PFSK-1 (cell line): Measurements from ENCODE around the gene SEPTIN1.

Experiments
- FOXP2 ChIP-seq: optimal IDR thresholded peaks from 2 replicates; pipeline ENCODE3; 2011; ENCODE audit warnings: borderline replicate concordance, control low read depth, inconsistent platforms; ENCODE audit not compliant: insufficient read depth; ENCODE audit errors: extremely low read length, extremely low read depth
- POLR2AphosphoS5 ChIP-seq: IDR thresholded peaks from 2 replicates; pipeline ENCODE4 v1.6.1; 2012; ENCODE audit warnings: low read depth, mild to moderate bottlenecking, control low read depth, low read length, moderate library complexity
- REST ChIP-seq, 2 experiments: IDR thresholded peaks; 2 replicates each; pipeline versions ENCODE4 v1.6.1 to v1.8.0; 2011 to 2012; ENCODE audit warnings: low read depth in 2 of 2, low read length in 2 of 2, control low read depth in 1 of 2, inconsistent platforms in 1 of 2, mild to moderate bottlenecking in 1 of 2, moderate library complexity in 1 of 2; ENCODE audit not compliant: insufficient read depth in 1 of 2
- SIN3A ChIP-seq: IDR thresholded peaks from 2 replicates; pipeline ENCODE4 v1.6.1; 2012; ENCODE audit warnings: mild to moderate bottlenecking, low read length, moderate library complexity, borderline replicate concordance; ENCODE audit not compliant: insufficient read depth
- TAF1 ChIP-seq: IDR thresholded peaks from 2 replicates; pipeline ENCODE4 v1.6.1; 2012; ENCODE audit warnings: low read length, control low read depth, borderline replicate concordance; ENCODE audit not compliant: insufficient read depth

The SEPTIN1 gene

DNA sequence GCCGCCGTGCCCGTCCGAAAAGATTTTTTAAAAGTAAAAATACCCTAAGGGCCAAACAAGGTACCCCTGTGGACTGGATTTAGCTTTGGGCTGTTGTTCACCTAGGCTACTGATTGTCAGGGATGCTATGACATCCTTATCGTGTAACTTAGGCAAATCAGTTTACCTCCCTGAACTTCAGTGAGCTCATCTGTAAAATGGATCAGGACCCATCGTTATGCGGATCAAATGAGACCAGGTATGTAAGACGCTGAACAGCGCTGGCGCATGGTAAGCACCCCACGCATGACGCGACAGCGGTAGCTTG, 24.4 kb upstream of the SEPTIN1 start:
- no peak for TF ChIP-seq TAF1
- TF ChIP-seq FOXP2 = no peak
- TF ChIP-seq SIN3A = no peak
- no peak for TF ChIP-seq POLR2AphosphoS5
- TF ChIP-seq REST (IDR thresholded peaks at IDR 0.05; ENCODE audit: insufficient read depth in 1 of 2, low read depth in 2 of 2, low read length in 2 of 2) = no peak

- TF ChIP-seq REST (IDR thresholded peaks at IDR 0.05; ENCODE audit: insufficient read depth in 1 of 2, low read depth in 2 of 2, low read length in 2 of 2) = no peak
- TF ChIP-seq TAF1 = no peak
- no peak for TF ChIP-seq POLR2AphosphoS5
- no peak for TF ChIP-seq SIN3A
- no peak for TF ChIP-seq FOXP2
Measured at GRCh38 chr16:30401768-30402425, 19.5 kb upstream of the SEPTIN1 start.

DNA sequence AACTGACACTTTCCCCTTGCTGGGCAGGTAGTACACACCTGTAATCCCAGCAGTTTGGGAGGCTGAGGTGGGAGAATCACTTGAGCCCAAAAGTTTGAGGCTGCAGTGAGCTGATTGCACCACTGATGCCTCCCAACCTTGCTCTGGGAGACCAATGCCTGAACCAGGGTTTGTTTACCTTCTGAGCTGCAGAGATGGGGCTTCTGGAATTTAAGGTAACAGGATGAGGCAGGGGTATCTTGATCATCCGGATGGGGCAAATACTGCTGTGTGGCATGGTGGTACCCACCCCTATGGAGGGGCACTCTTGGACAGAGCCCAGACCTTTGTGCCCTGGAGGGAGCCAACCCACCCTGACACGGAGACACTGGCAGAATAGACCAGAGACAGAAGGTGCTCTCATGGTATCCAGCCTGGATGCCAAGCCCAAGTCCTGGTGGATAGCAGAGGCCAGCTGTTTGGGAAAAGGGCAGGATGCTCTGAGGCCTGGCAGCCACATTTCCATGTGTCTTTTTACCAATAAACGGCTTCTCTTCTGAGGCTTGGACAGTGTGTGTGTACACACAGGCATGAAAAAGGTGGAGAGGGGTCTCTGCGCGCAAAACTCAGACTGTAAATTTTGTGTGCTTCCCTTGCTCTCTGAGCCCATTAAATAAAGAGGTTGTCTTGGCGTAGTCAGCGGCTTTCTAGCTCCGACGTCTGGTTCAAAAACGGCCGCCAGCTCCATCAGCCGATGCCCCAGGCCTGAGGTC, 17.2 kb upstream of the SEPTIN1 start:
- TF ChIP-seq FOXP2 = no peak
- TF ChIP-seq REST (IDR thresholded peaks at IDR 0.05; ENCODE audit: insufficient read depth in 1 of 2, low read depth in 2 of 2, low read length in 2 of 2) = no peak
- no peak for TF ChIP-seq TAF1
- no peak for TF ChIP-seq SIN3A
- no peak for TF ChIP-seq POLR2AphosphoS5

DNA sequence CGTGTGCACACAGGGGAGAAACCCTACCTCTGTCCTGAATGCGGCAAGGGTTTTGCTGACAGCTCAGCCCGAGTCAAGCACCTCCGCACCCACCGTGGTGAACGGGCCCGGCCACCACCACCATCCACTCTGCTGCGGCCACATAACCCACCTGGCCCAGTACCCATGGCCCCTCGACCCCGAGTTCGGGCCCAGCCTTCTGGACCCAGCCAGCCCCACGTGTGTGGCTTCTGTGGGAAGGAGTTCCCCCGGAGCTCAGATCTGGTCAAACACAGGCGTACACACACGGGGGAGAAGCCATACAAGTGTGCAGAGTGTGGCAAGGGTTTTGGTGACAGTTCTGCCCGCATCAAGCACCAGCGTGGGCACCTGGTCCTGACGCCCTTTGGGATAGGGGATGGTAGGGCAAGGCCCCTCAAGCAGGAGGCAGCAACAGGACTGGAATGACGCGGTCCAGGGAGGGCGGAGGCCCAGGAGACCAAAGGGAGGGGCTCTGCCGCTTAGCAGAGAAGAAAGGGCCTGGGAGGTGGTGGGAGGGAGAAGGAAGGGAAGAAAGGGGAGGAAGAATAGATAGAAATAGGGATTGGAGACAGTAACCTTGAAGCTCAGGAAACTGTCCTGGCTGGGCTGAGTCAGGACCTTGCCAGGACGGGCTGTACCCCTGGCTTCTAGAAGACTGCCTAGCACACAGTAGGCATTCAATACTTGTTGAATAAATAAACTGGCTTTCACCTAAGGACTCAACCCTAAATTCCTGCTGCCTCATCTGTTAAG, 16.5 kb upstream of the SEPTIN1 start:
- TF ChIP-seq REST (IDR thresholded peaks at IDR 0.05; ENCODE audit: insufficient read depth in 1 of 2, low read depth in 2 of 2, low read length in 2 of 2) (no peak), TAF1 (no peak), FOXP2 (no peak), POLR2AphosphoS5 (no peak), SIN3A (no peak)
